Measurements from ENCODE around the gene FBXL5. TPM values are rescaled to one million over a fixed set of nuclear protein-coding genes. Genes with fewer than 3 reads are reported as not detected.

FBXL5 gene, protein sequence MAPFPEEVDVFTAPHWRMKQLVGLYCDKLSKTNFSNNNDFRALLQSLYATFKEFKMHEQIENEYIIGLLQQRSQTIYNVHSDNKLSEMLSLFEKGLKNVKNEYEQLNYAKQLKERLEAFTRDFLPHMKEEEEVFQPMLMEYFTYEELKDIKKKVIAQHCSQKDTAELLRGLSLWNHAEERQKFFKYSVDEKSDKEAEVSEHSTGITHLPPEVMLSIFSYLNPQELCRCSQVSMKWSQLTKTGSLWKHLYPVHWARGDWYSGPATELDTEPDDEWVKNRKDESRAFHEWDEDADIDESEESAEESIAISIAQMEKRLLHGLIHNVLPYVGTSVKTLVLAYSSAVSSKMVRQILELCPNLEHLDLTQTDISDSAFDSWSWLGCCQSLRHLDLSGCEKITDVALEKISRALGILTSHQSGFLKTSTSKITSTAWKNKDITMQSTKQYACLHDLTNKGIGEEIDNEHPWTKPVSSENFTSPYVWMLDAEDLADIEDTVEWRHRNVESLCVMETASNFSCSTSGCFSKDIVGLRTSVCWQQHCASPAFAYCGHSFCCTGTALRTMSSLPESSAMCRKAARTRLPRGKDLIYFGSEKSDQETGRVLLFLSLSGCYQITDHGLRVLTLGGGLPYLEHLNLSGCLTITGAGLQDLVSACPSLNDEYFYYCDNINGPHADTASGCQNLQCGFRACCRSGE
- 100 to 1,000 TPM; 154 to 246 (median 212) TPM for total RNA-seq

GRCh38 chr4:15655223-15656037, at the start of gene FBXL5:
FBXL5 (minus strand) TSS chr4:15655357; CDS start chr4:15655287, 70 bp downstream.
- Histone ChIP-seq H3K9me3 (no peaks in the 10 kb centered on the region), H3K4me1 (peaks cover 34 to 35% of the 10 kb centered on the region in 2 donors), H3K36me3 (no peaks in the 10 kb centered on the region), H3K4me3 (replicated peaks in 1 of 3) (peak within 1 kb of the TSS; percentile 50 to 74 (median 68)), H3K27me3 (no peaks in the 10 kb centered on the region), H3K27ac (peak within 1 kb of the TSS; percentile 99 to 100 (median 100))
- intact Hi-C loops (cut with DNase I) = no loop called here
- WGBS, 2 donors = 1 to 5% methylated on average over 16 to 53 of the region's 85 CpGs
- DNase-seq = peak; percentile 77 to 79
- TF ChIP-seq, protein P1, sequence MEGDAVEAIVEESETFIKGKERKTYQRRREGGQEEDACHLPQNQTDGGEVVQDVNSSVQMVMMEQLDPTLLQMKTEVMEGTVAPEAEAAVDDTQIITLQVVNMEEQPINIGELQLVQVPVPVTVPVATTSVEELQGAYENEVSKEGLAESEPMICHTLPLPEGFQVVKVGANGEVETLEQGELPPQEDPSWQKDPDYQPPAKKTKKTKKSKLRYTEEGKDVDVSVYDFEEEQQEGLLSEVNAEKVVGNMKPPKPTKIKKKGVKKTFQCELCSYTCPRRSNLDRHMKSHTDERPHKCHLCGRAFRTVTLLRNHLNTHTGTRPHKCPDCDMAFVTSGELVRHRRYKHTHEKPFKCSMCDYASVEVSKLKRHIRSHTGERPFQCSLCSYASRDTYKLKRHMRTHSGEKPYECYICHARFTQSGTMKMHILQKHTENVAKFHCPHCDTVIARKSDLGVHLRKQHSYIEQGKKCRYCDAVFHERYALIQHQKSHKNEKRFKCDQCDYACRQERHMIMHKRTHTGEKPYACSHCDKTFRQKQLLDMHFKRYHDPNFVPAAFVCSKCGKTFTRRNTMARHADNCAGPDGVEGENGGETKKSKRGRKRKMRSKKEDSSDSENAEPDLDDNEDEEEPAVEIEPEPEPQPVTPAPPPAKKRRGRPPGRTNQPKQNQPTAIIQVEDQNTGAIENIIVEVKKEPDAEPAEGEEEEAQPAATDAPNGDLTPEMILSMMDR (IDR thresholded peaks at IDR 0.05) = peak in 1 of 6 experiments; percentile 10
- TF ChIP-seq POLR2A (IDR thresholded peaks at IDR 0.05) = peak; percentile 86 to 98

- intact Hi-C loops (cut with DNase I) = no loop called here
- no peaks in the 10 kb centered on the region for H3K27me3 ChIP-seq
- H3K36me3 ChIP-seq = no peaks in the 10 kb centered on the region
- peaks cover 5 to 6% of the 10 kb centered on the region in 2 donors for H3K4me1 ChIP-seq
- DNase-seq = no peak
- no peaks in the 10 kb centered on the region for H3K9me3 ChIP-seq
- no peak overlapping the region for H3K4me3 ChIP-seq (replicated peaks in 1 of 3)
- TF ChIP-seq, protein P1 (IDR thresholded peaks at IDR 0.05) = no peak
- TF ChIP-seq POLR2A (IDR thresholded peaks at IDR 0.05) = no peak
- H3K27ac ChIP-seq = no peak overlapping the region
Measured at GRCh38 chr4:15704129-15704528, 49.0 kb upstream of the FBXL5 start.

- Histone ChIP-seq H3K9me3 (no peaks in the 10 kb centered on the region), H3K36me3 (no peaks in the 10 kb centered on the region), H3K4me3 (replicated peaks in 1 of 3) (peak overlapping the region in 1 of 3 donors; percentile 34), H3K4me1 (peaks cover 5 to 6% of the 10 kb centered on the region in 2 donors), H3K27ac (peak overlapping the region in 1 of 3 donors; percentile 42), H3K27me3 (no peaks in the 10 kb centered on the region)
- intact Hi-C loops (cut with DNase I) = no loop called here
- 86 to 88% methylated on average over 11 of the region's 11 CpGs for WGBS, 2 donors
- TF ChIP-seq, protein P1 (IDR thresholded peaks at IDR 0.05) = no peak
- no peak for TF ChIP-seq POLR2A (IDR thresholded peaks at IDR 0.05)
- DNase-seq = no peak
Measured at GRCh38 chr4:15703439-15703838, 48.3 kb upstream of the FBXL5 start.

DNA sequence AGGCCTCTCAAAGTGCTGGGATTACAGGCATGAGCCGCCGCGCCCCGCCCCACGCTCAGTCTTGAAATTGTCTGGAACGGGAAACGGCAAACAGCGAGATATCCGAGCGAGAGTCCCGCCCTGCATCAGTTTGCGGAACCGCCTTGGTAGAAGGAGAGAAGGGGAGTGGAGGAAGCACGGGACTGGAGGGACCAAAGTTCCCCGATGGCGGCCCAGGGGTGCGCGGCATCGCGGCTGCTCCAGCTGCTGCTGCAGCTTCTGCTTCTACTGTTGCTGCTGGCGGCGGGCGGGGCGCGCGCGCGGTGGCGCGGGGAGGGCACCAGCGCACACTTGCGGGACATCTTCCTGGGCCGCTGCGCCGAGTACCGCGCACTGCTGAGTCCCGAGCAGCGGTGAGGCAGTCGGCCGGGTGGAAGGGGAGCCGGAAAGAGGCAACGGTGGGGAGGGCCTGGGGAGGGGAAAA, 47.8 kb upstream of the FBXL5 start, which contains the start of gene BST1:
TSS of gene BST1 (plus strand) at position 125 of the 463 bp plus-strand sequence. CDS start at position 205, 80 bp downstream.
- Histone ChIP-seq H3K27ac (peak within 1 kb of the TSS in 1 of 3 donors; percentile 42), H3K36me3 (no peaks in the 10 kb centered on the region), H3K27me3 (no peaks in the 10 kb centered on the region), H3K4me3 (replicated peaks in 1 of 3) (peak within 1 kb of the TSS in 1 of 3 donors; percentile 34), H3K9me3 (no peaks in the 10 kb centered on the region), H3K4me1 (peaks cover 5 to 6% of the 10 kb centered on the region in 2 donors)
- peak; percentile 51 to 56 for DNase-seq
- no peak for TF ChIP-seq POLR2A (IDR thresholded peaks at IDR 0.05)
- TF ChIP-seq, protein P1 (IDR thresholded peaks at IDR 0.05) = no peak
- WGBS, 2 donors = 2 to 3% methylated on average over 18 to 36 of the region's 43 CpGs
- intact Hi-C loops (cut with DNase I) = no loop called here

Data from thyroid gland (tissue), 4 donors.